Measurements from ENCODE around the gene FGF13. TPM values are rescaled to one million over a fixed set of nuclear protein-coding genes. Genes with fewer than 3 reads are reported as not detected.

Gene FGF13
- total RNA-seq, 3 donors from 2014 or later (not counting 1 experiment from before 2014, with no cell fraction given), result not detected

DNA sequence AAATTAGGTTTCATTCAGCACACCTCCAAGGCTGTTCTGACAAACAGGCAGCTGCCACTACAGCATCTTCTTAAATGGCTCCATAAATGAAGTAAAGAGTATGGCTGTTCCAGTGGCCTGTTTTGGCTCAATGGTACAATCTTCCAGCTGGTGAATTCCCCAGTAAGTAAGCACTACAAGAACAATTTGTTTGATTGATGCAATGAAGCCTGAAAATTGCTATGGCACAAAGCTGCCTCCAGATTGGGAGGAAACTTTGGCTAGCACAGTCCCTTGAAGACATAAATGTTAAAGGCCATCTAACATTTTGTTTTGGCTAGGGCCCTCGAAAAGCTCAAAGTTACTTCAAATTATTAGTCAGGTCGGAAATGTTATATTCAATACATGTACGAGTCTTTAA, 47.5 kb downstream of the FGF13 start:
- no peak for DNase-seq
- intact Hi-C loops (cut with micrococcal nuclease), result no loop called here
- WGBS (ENCODE audit: insufficient coverage), result 90% methylated on average over 3 of the region's 3 CpGs
- Histone ChIP-seq H3K4me3 (ENCODE audit: low read length) (no peak overlapping the region), H3K36me3 (ENCODE audit: control insufficient read depth, insufficient read depth, low read length) (no peaks in the 10 kb centered on the region), H3K4me1 (ENCODE audit: control insufficient read depth, insufficient read depth, low read length) (no peaks in the 10 kb centered on the region), H3K27ac (ENCODE audit: low read length) (no peak overlapping the region), H3K9me3 (ENCODE audit: control insufficient read depth, insufficient read depth, low read length) (no peaks in the 10 kb centered on the region), H3K27me3 (ENCODE audit: control insufficient read depth, insufficient read depth, low read length) (no peaks in the 10 kb centered on the region)
- H3K27ac Mint-ChIP-seq, result no peak overlapping the region
- no peak overlapping the region for H3K4me3 Mint-ChIP-seq
- no peaks in the 10 kb centered on the region for H3K4me1 Mint-ChIP-seq
- TF ChIP-seq, protein P1, sequence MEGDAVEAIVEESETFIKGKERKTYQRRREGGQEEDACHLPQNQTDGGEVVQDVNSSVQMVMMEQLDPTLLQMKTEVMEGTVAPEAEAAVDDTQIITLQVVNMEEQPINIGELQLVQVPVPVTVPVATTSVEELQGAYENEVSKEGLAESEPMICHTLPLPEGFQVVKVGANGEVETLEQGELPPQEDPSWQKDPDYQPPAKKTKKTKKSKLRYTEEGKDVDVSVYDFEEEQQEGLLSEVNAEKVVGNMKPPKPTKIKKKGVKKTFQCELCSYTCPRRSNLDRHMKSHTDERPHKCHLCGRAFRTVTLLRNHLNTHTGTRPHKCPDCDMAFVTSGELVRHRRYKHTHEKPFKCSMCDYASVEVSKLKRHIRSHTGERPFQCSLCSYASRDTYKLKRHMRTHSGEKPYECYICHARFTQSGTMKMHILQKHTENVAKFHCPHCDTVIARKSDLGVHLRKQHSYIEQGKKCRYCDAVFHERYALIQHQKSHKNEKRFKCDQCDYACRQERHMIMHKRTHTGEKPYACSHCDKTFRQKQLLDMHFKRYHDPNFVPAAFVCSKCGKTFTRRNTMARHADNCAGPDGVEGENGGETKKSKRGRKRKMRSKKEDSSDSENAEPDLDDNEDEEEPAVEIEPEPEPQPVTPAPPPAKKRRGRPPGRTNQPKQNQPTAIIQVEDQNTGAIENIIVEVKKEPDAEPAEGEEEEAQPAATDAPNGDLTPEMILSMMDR (IDR thresholded peaks at IDR 0.05), result no peak
- no peaks in the 10 kb centered on the region for H3K36me3 Mint-ChIP-seq
- H3K27me3 Mint-ChIP-seq (ENCODE audit: low read depth in 2 of 2), result peaks cover 0 to 17% of the 10 kb centered on the region in 2 donors
- no peak for ATAC-seq
- no peaks in the 10 kb centered on the region for H3K9me3 Mint-ChIP-seq

DNA sequence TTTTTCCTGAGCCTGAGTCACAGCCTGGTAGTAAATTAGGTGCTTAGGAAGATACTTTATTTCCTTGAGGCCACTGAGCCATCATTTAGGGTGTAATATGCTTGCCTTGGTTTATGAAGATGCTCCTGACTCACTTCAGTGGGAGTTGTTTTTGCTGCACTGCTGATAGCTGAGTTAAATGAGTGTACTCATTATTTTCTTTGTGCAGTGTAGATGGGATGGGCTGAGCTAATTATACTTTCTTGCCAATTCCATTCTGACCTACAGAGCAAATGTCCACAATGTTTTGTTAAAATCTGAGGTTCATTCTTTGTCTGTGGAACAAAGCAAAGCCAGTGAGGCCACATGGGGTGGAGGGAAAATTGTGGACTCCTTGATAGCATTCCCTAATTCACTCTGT, 60.0 kb downstream of the FGF13 start:
- Histone ChIP-seq H3K4me3 (ENCODE audit: low read length) (no peak overlapping the region), H3K9me3 (ENCODE audit: control insufficient read depth, insufficient read depth, low read length) (no peaks in the 10 kb centered on the region), H3K4me1 (ENCODE audit: control insufficient read depth, insufficient read depth, low read length) (no peaks in the 10 kb centered on the region), H3K27ac (ENCODE audit: low read length) (no peak overlapping the region), H3K27me3 (ENCODE audit: control insufficient read depth, insufficient read depth, low read length) (no peaks in the 10 kb centered on the region), H3K36me3 (ENCODE audit: control insufficient read depth, insufficient read depth, low read length) (no peaks in the 10 kb centered on the region)
- H3K4me1 Mint-ChIP-seq, result no peaks in the 10 kb centered on the region
- no peak overlapping the region for H3K27ac Mint-ChIP-seq
- intact Hi-C loops (cut with micrococcal nuclease), result no loop called here
- no peaks in the 10 kb centered on the region for H3K36me3 Mint-ChIP-seq
- H3K4me3 Mint-ChIP-seq, result no peak overlapping the region
- H3K9me3 Mint-ChIP-seq, result peaks cover 0 to 3% of the 10 kb centered on the region in 2 donors
- H3K27me3 Mint-ChIP-seq (ENCODE audit: low read depth in 2 of 2), result peaks cover 0 to 5% of the 10 kb centered on the region in 2 donors
- TF ChIP-seq, protein P1 (IDR thresholded peaks at IDR 0.05), result no peak
- no peak for DNase-seq
- no peak for ATAC-seq

DNA sequence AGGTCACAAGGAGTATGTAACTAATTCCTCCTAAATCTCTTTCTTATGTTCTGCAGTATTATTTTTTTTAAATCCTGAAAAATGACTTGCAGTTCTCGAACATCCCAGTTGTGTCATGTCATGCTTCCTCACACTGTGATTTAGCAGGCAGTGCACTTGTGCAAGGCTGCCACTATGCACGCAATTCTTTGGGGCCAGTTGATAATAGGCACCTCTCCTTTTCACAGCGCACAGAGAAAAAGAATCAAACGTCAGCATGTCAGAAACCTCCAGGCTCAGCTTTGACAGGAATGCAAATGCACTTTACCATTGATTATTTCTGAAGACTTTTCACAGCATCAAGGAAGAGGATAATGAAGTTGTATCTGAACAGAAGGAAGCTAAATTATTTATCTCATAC, 62.9 kb downstream of the FGF13 start:
- intact Hi-C loops (cut with micrococcal nuclease), result no loop called here
- Mint-ChIP-seq H3K36me3 (no peaks in the 10 kb centered on the region), H3K4me3 (no peak overlapping the region), H3K9me3 (no peaks in the 10 kb centered on the region), H3K27ac (no peak overlapping the region), H3K4me1 (no peaks in the 10 kb centered on the region), H3K27me3 (ENCODE audit: low read depth in 2 of 2) (peaks cover 0 to 5% of the 10 kb centered on the region in 2 donors)
- no peak overlapping the region for H3K27ac ChIP-seq (ENCODE audit: low read length)
- no peaks in the 10 kb centered on the region for H3K36me3 ChIP-seq (ENCODE audit: control insufficient read depth, insufficient read depth, low read length)
- WGBS (ENCODE audit: insufficient coverage), result 62% methylated on average over 4 of the region's 4 CpGs
- TF ChIP-seq, protein P1 (IDR thresholded peaks at IDR 0.05), result no peak
- ATAC-seq (no peak), DNase-seq (no peak)
- no peaks in the 10 kb centered on the region for H3K4me1 ChIP-seq (ENCODE audit: control insufficient read depth, insufficient read depth, low read length)
- no peaks in the 10 kb centered on the region for H3K9me3 ChIP-seq (ENCODE audit: control insufficient read depth, insufficient read depth, low read length)
- H3K4me3 ChIP-seq (ENCODE audit: low read length), result no peak overlapping the region
- no peaks in the 10 kb centered on the region for H3K27me3 ChIP-seq (ENCODE audit: control insufficient read depth, insufficient read depth, low read length)

DNA sequence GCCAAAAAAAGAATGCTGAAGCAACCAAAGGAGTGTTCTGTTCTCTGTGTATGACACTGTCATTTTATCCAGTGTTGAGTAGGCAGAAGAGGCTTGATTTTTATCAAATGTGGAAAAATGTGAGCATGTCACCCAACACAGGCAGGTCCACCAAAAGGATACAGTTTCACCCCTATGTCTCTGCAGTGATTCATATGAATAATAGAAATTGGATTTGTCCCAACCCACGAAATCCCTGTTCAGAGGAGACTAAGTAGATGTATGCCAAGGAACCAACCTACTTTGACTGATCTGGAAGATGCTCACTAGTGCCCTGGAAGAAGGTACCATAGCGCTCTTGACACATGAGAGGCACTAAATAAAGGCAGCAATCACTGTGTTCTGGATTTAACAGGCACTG, 72.5 kb downstream of the FGF13 start:
- no peak overlapping the region for H3K27ac ChIP-seq (ENCODE audit: low read length)
- H3K36me3 ChIP-seq (ENCODE audit: control insufficient read depth, insufficient read depth, low read length), result no peaks in the 10 kb centered on the region
- Mint-ChIP-seq H3K27ac (no peak overlapping the region), H3K4me1 (no peaks in the 10 kb centered on the region), H3K27me3 (ENCODE audit: low read depth in 2 of 2) (no peaks in the 10 kb centered on the region), H3K36me3 (no peaks in the 10 kb centered on the region), H3K4me3 (no peak overlapping the region), H3K9me3 (no peaks in the 10 kb centered on the region)
- no peaks in the 10 kb centered on the region for H3K27me3 ChIP-seq (ENCODE audit: control insufficient read depth, insufficient read depth, low read length)
- DNase-seq (no peak), ATAC-seq (no peak)
- no peak overlapping the region for H3K4me3 ChIP-seq (ENCODE audit: low read length)
- TF ChIP-seq, protein P1 (IDR thresholded peaks at IDR 0.05), result no peak
- H3K9me3 ChIP-seq (ENCODE audit: control insufficient read depth, insufficient read depth, low read length), result no peaks in the 10 kb centered on the region
- intact Hi-C loops (cut with micrococcal nuclease), result no loop called here
- WGBS (ENCODE audit: insufficient coverage), result 66% methylated on average over 2 of the region's 2 CpGs
- no peaks in the 10 kb centered on the region for H3K4me1 ChIP-seq (ENCODE audit: control insufficient read depth, insufficient read depth, low read length)

Data from natural killer cell (primary cell).